GM12865 (cell line): Measurements from ENCODE around the gene RUNDC1.
"Not testable (repeated sequence)": the region's sequence is repeated elsewhere in the genome, so short reads cannot be mapped to it uniquely, and the experiment has no call there.

Source experiments
- DNase-seq: peaks from one replicate; pipeline ENCODE4 v3.0.0; 2010; ENCODE audit warnings: low read depth
- H3K4me3 ChIP-seq: 2 replicates; pipeline ENCODE4 v1.5.1; 2011; ENCODE audit warnings: mild to moderate bottlenecking, low read depth, low read length, control low read depth
- TF ChIP-seq, protein P1 (sequence below): IDR thresholded peaks from 2 replicates; pipeline ENCODE4 v1.5.1; 2011; ENCODE audit warnings: low read length, control low read depth, low read depth, inconsistent platforms; ENCODE audit not compliant: insufficient read depth; ENCODE audit errors: missing control alignments

Gene RUNDC1

DNA sequence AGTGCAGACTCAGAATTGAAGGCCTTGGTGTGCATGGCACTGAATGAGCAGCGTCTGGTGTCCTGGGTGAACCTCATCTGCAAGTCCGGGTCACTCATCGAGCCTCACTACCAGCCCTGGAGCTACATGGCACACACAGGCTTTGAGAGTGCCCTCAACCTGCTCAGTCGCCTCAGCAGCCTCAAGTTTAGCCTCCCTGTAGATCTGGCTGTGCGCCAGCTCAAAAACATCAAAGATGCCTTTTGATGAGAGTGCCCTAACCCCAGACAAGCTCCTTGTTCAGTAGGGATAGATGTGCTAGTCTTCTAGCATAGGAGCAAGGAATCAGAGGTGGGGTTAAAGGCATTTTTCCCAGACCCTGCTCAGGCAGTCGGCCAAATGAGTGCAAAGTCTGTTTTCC lies 11.1 kb downstream of the RUNDC1 start:
- TF ChIP-seq, protein P1, sequence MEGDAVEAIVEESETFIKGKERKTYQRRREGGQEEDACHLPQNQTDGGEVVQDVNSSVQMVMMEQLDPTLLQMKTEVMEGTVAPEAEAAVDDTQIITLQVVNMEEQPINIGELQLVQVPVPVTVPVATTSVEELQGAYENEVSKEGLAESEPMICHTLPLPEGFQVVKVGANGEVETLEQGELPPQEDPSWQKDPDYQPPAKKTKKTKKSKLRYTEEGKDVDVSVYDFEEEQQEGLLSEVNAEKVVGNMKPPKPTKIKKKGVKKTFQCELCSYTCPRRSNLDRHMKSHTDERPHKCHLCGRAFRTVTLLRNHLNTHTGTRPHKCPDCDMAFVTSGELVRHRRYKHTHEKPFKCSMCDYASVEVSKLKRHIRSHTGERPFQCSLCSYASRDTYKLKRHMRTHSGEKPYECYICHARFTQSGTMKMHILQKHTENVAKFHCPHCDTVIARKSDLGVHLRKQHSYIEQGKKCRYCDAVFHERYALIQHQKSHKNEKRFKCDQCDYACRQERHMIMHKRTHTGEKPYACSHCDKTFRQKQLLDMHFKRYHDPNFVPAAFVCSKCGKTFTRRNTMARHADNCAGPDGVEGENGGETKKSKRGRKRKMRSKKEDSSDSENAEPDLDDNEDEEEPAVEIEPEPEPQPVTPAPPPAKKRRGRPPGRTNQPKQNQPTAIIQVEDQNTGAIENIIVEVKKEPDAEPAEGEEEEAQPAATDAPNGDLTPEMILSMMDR = no peak
- H3K4me3 ChIP-seq = no peak overlapping the region
- DNase-seq = no peak

DNA sequence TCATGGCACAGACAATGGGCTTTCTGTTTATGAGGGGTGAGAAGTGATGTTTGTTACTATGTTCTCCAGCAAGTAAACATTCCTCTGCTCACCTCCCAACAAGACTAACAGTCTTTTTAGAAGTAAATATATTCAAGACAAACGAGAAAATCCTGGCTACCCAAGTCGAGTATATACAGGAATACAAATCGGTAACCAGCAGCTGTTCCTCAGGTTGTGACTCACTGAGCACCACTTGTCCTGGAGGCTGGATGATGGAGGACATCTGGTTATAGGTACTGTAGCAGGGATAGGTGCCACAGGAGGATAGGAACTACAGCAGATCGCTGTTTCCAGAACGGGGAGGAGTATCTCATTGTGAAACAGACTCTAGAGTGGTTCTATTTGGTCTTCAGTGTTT lies 12.5 kb downstream of the RUNDC1 start:
- H3K4me3 ChIP-seq = no peak overlapping the region
- TF ChIP-seq, protein P1 = no peak
- DNase-seq = no peak

DNA sequence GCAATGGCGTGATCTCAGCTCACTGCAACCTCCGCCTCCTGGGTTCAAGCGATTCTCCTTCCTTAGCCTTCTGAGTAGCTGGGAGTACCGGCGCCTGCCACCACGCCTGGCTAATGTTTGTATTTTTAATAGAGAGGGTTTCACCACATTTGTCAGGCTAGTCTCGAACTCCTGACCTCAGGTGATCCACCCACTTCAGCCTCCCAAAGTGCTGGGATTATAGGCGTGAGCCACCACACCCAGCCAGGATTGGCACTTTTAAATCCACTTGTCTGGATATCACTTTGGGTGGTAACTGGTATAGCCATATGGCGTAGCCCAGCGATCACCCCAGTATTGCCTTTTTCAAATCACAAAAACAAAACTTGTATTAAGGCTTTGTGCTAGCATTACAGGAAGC lies 13.5 kb downstream of the RUNDC1 start:
- DNase-seq, H3K4me3 ChIP-seq: not testable (repeated sequence)

DNA sequence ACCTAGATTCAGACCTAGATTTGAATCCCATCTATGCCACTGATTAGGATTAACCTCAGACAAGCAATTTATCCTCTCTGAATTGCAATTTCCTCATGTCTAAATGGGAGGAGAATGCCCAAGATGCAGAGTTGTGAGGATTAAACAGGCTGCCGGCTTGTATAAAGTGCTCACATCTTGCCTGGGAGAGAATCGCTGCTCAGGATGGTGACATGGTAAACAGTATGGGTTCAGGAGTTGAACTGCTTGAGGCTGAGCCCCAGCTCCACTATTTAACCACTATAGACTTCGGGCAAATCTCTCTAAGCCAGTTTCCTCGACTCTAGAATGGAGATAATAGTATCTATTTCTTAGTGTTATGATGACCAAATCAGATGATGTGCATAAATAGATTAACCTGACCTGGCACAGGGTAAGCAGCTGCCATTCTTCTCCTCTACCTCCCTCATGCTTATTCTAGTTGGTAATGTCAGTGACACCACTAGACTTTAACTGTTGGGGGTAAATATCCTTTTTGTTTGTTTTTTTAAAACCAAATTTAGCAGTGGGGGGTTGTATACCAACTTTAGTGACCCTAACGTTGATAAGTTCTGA lies 17.1 kb downstream of the RUNDC1 start:
- DNase-seq = no peak
- peak overlapping the region; percentile 53 for H3K4me3 ChIP-seq

DNA sequence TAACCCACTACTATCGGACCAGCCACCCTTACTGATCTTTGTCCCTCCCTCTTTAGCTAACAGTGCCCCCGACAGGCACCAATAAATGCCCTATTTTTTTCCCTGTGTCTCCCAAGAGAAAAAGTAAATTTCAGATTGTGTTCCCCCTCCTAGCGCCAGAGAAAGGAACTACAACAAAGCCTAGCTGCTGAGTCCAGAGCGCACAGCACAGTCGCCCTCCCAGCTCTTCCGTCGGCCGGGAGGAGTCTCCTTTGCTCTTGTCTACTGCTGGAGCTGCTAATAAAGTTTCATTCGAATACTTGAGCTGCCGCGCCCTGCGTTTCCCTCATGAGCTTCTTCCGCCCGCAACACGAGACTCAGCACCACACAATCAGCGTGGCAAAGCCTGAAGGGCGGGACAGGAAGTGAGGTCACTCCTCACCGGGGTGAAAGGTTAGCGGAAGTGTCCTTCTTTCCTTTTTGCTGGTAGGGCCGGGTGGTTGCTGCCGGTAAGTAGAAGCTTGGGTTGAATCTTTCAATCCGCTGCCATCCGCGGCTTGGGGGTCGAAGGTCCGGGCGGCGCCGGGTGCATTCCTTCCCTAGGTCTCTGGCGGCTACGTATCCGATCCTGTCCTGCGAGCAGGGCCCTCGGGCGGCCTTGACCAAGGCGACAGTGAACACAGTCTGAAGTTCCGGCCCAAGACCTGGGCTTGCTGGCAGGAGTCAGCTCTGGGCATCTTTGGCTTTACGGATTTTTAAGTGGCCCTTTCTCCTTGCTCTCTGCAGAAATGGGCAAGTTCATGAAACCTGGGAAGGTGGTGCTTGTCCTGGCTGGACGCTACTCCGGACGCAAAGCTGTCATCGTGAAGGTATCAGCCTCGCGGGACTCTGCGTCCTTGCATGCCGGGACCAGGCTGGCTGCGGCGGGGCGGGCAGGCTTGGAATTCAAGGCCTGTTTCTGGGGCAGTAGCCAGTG lies 17.9 kb downstream of the RUNDC1 start, which contains the start of gene RPL27:
TSS of gene RPL27 (plus strand) at position 436 of the 955 bp plus-strand sequence. CDS start at position 768, 332 bp downstream.
- TF ChIP-seq, protein P1 = peak; percentile 73
- peak within 1 kb of the TSS; percentile 81 for H3K4me3 ChIP-seq
- DNase-seq = peak; percentile 100

More for the DNA sequence above, 17.1 kb downstream of the RUNDC1 start:
- TF ChIP-seq, protein P1 = no peak

DNA sequence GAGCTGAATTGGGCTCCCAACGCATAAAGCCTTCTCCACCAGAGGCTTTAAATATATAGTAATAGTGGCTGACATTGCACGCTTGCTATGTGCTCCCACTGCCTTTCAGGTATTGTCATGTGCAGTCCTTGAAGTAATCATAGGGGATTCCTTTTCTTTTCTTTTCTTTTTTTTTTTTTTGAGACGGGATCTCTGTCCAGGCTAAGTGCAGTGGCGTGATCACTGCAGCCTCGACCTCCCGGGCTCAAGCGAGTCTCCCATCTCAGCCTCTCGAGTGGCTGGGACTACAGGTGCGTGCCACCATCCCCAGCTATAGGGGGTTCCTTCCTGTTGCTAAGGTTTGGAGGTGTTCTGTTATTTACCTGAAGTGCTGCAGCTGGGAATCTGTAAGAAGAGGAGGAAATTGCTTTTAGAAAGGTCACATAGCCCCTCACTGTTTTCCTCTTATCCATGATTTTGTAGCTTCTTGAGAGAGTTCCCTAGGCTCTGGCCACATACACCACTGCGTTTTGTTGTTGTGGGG lies 18.7 kb downstream of the RUNDC1 start:
- TF ChIP-seq, protein P1 = no peak
- peak overlapping the region; percentile 81 for H3K4me3 ChIP-seq
- no peak for DNase-seq

DNA sequence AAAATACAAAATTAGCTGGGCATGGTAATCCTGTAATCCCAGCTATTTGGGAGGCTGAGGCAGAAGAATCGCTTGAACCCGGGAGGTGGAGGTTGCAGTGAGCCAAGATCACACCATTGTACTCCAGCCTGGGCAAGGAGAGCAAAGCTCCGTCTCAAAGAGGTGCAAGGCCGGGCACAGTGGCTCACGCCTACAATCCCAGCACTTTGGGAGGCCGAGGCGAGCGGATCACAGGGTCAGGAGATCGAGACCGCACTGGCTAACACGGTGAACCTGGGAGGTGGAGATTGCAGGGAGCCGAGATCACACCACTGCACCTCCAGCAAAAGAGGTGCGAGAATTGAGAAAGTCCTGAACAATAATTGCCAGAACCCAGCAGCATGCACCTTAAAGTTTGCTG lies 20.5 kb downstream of the RUNDC1 start:
- not testable (repeated sequence) for H3K4me3 ChIP-seq, DNase-seq
